Panc1 (cell line): ENCODE measurements around the gene PFDN4. TPM values are rescaled to one million over a fixed set of nuclear protein-coding genes. Genes with fewer than 3 reads are reported as not detected.

Source experiments
- ATAC-seq: fragments of 200-7000 bp; cut with Tn5 transposase; 2 replicates; pipeline ENCODE4 v1.9.1; 2020; ENCODE audit warnings: mild to moderate bottlenecking, moderate library complexity
- BruUV-seq: library from RNA; stranded (reverse); fragments of 400-500 nt; replicated peaks from 2 replicates; lab custom pipeline; 2021; lab: Mats Ljungman, UMichigan
- CTCF ChIA-PET: fragments of 300-600 bp; sonication (Branson Sonifier 250); formaldehyde crosslinking; loops from one replicate; lab custom pipeline; 2022; ENCODE audit warnings: antibody characterized with exemption; lab: Charles Lee
- POLR2A ChIA-PET: fragments of 300-600 bp; sonication (Branson Sonifier 250); formaldehyde crosslinking; loops from one replicate; lab custom pipeline; 2022; ENCODE audit warnings: antibody characterized with exemption; lab: Charles Lee
- DNase-seq: peaks from one replicate; pipeline ENCODE4 v3.0.0-alpha.2; 2010; ENCODE audit warnings: low read depth, low spot score
- H3K27ac ChIP-seq: 2 replicates; pipeline ENCODE4 v1.5.1; 2011; ENCODE audit warnings: mild to moderate bottlenecking, low read length, inconsistent platforms
- H3K27me3 ChIP-seq: fragments of 200-500 bp; sonication (Bioruptor generic); 2 replicates; pipeline ENCODE4 v1.6.0; 2014; ENCODE audit warnings: low read length, inconsistent platforms; ENCODE audit not compliant: control insufficient read depth, insufficient read depth
- H3K36me3 ChIP-seq: fragments of 200-500 bp; sonication (Bioruptor generic); 2 replicates; pipeline ENCODE4 v1.5.1; 2014; ENCODE audit warnings: inconsistent platforms, mild to moderate bottlenecking, low read length, moderate library complexity; ENCODE audit not compliant: control insufficient read depth, insufficient read depth
- H3K4me1 ChIP-seq: 2 replicates; pipeline ENCODE4 v1.5.1; 2011; ENCODE audit warnings: inconsistent platforms, mild to moderate bottlenecking, low read length, moderate library complexity; ENCODE audit not compliant: control insufficient read depth, insufficient read depth
- H3K4me3 ChIP-seq, 2 experiments: 2 replicates each; pipeline ENCODE4 v1.5.1; 2011 to 2012; ENCODE audit warnings: low read depth in 2 of 2, low read length in 2 of 2, mild to moderate bottlenecking in 2 of 2, inconsistent platforms in 1 of 2, moderate library complexity in 1 of 2
- H3K9me3 ChIP-seq: fragments of 200-500 bp; sonication (Bioruptor generic); 2 replicates; pipeline ENCODE4 v1.5.1; 2014; ENCODE audit warnings: low read depth, mild to moderate bottlenecking, inconsistent platforms, low read length, moderate library complexity; ENCODE audit not compliant: control insufficient read depth, insufficient read depth
- POLR2AphosphoS5 ChIP-seq: IDR thresholded peaks from 2 replicates; pipeline ENCODE4 v1.6.1; 2012; ENCODE audit warnings: mild to moderate bottlenecking, low read depth, low read length, moderate library complexity
- SIN3A ChIP-seq: IDR thresholded peaks from 2 replicates; pipeline ENCODE4 v1.6.1; 2012; ENCODE audit warnings: low read depth, mild to moderate bottlenecking, low read length, moderate library complexity, borderline replicate concordance; ENCODE audit not compliant: insufficient read depth
- TCF7L2 ChIP-seq: IDR thresholded peaks from 2 replicates; pipeline ENCODE4 v1.6.1; 2011; ENCODE audit warnings: mild to moderate bottlenecking, low read depth, low read length, inconsistent platforms
- in situ Hi-C: cut with HindIII; loops from 2 replicates; pipeline ENCODE4 v1.10.0; 2016; ENCODE audit warnings: low sequenced_read_pairs, low pct_unique_long_range_greater_than_20kb
- intact Hi-C: fragments of 100-400 bp; cut with micrococcal nuclease; formaldehyde crosslinking; loops from one replicate; pipeline ENCODE4 v1.10.0; 2022; ENCODE audit not compliant: unreplicated experiment
- total RNA-seq: library from RNA; stranded (reverse); gene quantifications from one replicate; pipeline ENCODE4 v1.2.1, GENCODE V29; 2021; ENCODE audit not compliant: unreplicated experiment
- TF ChIP-seq, protein P1 (sequence below): fragments of 450-650 bp; IDR thresholded peaks from 2 replicates; pipeline ENCODE4 v1.5.1; 2017; ENCODE audit warnings: mild to moderate bottlenecking
- TF ChIP-seq, protein P2 (sequence below), 2 experiments: IDR thresholded peaks; 2 replicates each; pipeline ENCODE4 v1.6.1; 2011 to 2012; ENCODE audit warnings: low read depth in 2 of 2, control low read depth in 1 of 2, low read length in 1 of 2, mild to moderate bottlenecking in 1 of 2, moderate library complexity in 1 of 2; ENCODE audit not compliant: insufficient read depth in 1 of 2

The PFDN4 gene
- total RNA-seq, 1 experiment from 2014 or later, result 48.2 TPM

- in situ Hi-C loops, result no loop called here
- no peaks in the 10 kb centered on the region for H3K27me3 ChIP-seq
- 0 out of 2 replicates have a peak overlapping the region, but pooled peaks have one; percentile 12 for H3K27ac ChIP-seq
- TF ChIP-seq, protein P1, sequence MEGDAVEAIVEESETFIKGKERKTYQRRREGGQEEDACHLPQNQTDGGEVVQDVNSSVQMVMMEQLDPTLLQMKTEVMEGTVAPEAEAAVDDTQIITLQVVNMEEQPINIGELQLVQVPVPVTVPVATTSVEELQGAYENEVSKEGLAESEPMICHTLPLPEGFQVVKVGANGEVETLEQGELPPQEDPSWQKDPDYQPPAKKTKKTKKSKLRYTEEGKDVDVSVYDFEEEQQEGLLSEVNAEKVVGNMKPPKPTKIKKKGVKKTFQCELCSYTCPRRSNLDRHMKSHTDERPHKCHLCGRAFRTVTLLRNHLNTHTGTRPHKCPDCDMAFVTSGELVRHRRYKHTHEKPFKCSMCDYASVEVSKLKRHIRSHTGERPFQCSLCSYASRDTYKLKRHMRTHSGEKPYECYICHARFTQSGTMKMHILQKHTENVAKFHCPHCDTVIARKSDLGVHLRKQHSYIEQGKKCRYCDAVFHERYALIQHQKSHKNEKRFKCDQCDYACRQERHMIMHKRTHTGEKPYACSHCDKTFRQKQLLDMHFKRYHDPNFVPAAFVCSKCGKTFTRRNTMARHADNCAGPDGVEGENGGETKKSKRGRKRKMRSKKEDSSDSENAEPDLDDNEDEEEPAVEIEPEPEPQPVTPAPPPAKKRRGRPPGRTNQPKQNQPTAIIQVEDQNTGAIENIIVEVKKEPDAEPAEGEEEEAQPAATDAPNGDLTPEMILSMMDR, result no peak
- TF ChIP-seq, protein P2, sequence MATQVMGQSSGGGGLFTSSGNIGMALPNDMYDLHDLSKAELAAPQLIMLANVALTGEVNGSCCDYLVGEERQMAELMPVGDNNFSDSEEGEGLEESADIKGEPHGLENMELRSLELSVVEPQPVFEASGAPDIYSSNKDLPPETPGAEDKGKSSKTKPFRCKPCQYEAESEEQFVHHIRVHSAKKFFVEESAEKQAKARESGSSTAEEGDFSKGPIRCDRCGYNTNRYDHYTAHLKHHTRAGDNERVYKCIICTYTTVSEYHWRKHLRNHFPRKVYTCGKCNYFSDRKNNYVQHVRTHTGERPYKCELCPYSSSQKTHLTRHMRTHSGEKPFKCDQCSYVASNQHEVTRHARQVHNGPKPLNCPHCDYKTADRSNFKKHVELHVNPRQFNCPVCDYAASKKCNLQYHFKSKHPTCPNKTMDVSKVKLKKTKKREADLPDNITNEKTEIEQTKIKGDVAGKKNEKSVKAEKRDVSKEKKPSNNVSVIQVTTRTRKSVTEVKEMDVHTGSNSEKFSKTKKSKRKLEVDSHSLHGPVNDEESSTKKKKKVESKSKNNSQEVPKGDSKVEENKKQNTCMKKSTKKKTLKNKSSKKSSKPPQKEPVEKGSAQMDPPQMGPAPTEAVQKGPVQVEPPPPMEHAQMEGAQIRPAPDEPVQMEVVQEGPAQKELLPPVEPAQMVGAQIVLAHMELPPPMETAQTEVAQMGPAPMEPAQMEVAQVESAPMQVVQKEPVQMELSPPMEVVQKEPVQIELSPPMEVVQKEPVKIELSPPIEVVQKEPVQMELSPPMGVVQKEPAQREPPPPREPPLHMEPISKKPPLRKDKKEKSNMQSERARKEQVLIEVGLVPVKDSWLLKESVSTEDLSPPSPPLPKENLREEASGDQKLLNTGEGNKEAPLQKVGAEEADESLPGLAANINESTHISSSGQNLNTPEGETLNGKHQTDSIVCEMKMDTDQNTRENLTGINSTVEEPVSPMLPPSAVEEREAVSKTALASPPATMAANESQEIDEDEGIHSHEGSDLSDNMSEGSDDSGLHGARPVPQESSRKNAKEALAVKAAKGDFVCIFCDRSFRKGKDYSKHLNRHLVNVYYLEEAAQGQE (IDR thresholded peaks at IDR 0.05; ENCODE audit: insufficient read depth in 1 of 2, low read depth in 2 of 2, low read length in 1 of 2), result no peak
- TF ChIP-seq POLR2AphosphoS5, result no peak
- TF ChIP-seq TCF7L2, result no peak
- no peak for TF ChIP-seq SIN3A
- DNase-seq (no peak), ATAC-seq (no peak)
- POLR2A ChIA-PET, result no interaction called here
- H3K9me3 ChIP-seq, result no peaks in the 10 kb centered on the region
- peaks cover 3% of the 10 kb centered on the region for H3K4me1 ChIP-seq
- BruUV-seq, result no TSS peak
- H3K4me3 ChIP-seq, result no peak overlapping the region
- CTCF ChIA-PET, result interaction anchor here (1.3 kb wide), 1 partner anchor 105 kb away, joined by 4 read pairs; no protein-coding TSS in a partner anchor
- intact Hi-C loops, result no loop called here
- no peaks in the 10 kb centered on the region for H3K36me3 ChIP-seq
Measured at GRCh38 chr20:54201268-54201846, 6.5 kb upstream of the PFDN4 start.

DNA sequence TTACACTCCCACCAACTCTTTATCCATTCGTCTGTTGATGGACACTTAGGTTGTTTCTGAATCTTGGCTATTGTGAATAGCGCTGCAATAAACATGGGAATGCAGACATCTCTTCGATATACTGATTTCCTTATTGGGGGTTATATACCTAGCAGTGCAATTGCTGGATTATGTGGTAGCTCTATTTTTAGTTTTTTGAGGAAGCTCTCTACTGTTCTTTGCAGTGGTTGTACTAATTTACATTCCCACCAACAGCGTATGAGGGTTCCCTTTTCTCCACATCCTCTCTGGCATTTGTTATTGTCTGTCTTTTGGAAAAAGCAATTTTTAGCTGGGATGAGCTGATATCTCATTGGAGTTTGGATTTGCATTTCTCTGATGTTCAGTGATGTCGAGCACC is 4.6 kb upstream of the PFDN4 start:
- Histone ChIP-seq H3K27me3 (no peaks in the 10 kb centered on the region), H3K9me3 (no peaks in the 10 kb centered on the region), H3K27ac (no peak overlapping the region), H3K4me1 (no peaks in the 10 kb centered on the region), H3K36me3 (no peaks in the 10 kb centered on the region; the same call in 1 of the 2 replicates), H3K4me3 (no peak overlapping the region)
- CTCF ChIA-PET, result no interaction called here
- in situ Hi-C loops (no loop called here), intact Hi-C loops (no loop called here)
- TF ChIP-seq SIN3A (no peak), POLR2AphosphoS5 (no peak), TCF7L2 (no peak)
- TF ChIP-seq, protein P1, result no peak
- TF ChIP-seq, protein P2 (IDR thresholded peaks at IDR 0.05; ENCODE audit: insufficient read depth in 1 of 2, low read depth in 2 of 2, low read length in 1 of 2), result no peak
- BruUV-seq, result no TSS peak
- DNase-seq, result no peak
- no peak for ATAC-seq
- POLR2A ChIA-PET, result no interaction called here
